HG02623 (cell line): ENCODE measurements around the gene AMDHD2.
"Not testable (repeated sequence)": the region's sequence is repeated elsewhere in the genome, so short reads cannot be mapped to it uniquely, and the experiment has no call there.

ENCODE experiments used
- ATAC-seq: cut with Tn5 transposase; IDR thresholded peaks from one replicate; pipeline ENCODE4 v1.9.1; 2021; ENCODE audit warnings: moderate library complexity; ENCODE audit not compliant: unreplicated experiment

The AMDHD2 gene, protein sequence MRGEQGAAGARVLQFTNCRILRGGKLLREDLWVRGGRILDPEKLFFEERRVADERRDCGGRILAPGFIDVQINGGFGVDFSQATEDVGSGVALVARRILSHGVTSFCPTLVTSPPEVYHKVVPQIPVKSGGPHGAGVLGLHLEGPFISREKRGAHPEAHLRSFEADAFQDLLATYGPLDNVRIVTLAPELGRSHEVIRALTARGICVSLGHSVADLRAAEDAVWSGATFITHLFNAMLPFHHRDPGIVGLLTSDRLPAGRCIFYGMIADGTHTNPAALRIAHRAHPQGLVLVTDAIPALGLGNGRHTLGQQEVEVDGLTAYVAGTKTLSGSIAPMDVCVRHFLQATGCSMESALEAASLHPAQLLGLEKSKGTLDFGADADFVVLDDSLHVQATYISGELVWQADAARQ

DNA sequence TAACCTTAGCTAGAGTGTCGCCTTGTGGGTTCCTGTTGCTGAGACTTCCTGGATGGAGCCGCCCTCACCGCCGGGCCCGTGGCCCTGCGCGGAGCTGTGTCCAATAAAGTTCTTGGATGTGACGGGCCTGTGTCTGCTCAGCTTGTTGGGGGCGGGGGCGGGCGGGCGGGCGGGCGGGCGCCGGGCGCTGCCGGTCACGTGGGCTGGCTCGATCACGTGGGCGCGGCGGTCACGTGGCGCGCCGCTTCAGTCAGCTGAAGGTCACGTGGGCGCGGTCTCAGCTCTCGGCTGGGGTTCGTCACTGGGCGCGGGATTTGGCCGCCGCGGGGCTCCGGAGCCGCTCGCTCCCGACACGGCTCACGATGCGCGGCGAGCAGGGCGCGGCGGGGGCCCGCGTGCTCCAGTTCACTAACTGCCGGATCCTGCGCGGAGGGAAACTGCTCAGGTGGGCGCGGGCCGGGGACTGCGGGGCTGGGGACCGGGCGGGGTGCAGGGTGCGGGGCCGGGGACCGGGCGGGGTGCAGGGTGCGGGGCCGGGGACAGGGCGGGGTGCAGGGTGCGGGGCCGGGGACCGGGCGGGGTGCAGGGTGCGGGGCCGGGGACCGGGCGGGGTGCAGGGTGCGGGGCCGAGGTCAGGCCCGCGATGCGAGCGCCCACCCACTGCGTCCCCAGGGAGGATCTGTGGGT, at the start of gene AMDHD2:
AMDHD2 (plus strand) TSS at position 275 of the 687 bp plus-strand sequence; CDS start at position 363, 88 bp downstream.
- ATAC-seq = peak; percentile 45

DNA sequence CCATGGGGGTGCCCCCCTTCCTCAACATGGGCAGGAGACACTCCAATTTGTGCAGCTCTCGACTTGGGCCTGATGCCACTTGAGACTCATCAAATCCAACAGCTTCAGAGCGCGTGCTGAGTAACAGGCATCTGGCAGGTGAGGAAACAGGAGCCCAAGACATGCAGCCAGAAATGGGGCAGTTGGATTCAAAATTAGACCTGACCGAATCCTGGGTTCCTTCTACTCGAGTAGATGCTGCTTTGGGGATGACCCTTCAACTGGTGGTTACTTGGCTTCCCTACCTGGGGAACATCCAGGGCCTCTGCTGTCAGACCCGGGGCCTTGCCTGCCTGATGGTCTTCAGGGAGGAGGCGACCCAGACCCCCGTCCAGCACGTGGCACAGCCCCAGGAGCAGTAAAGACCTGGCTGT, 49.6 kb upstream of the AMDHD2 start:
- no peak for ATAC-seq

DNA sequence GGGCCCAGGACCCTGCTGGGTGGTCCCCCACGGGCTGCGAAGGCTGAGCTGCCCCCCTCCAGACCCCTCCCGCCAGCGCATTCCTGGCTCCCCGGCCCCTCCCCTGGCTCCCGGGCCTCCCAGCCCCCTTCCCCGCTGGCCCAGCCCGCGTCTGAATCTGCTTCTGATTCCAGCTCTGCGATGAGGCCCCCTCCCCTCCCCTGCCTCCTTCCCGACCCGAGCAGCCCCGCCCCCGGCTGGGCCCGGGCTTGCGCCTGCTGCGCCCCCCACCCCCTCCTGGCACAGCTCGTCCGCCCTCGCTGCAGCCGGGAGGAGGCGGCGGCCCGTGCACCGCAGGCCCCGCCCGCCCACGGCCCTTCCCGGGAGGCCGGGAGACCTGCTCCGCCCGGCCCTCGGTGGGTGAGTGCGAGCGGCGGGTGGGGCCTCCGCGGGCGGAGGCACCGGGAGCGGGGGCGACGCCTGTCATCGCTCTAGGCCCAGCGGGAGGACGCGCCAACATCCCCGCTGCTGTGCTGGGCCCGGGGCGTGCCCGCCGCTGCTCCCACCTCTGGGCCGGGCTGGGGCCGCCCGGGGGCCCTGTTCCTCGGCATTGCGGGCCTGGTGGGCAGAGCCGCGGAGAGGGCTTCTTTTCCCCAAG, 49.0 kb upstream of the AMDHD2 start, which contains the start of gene NTN3:
NTN3 (plus strand) TSS at position 282 of the 637 bp plus-strand sequence. CDS start 405 bp downstream, outside the sequence.
- no peak for ATAC-seq

DNA sequence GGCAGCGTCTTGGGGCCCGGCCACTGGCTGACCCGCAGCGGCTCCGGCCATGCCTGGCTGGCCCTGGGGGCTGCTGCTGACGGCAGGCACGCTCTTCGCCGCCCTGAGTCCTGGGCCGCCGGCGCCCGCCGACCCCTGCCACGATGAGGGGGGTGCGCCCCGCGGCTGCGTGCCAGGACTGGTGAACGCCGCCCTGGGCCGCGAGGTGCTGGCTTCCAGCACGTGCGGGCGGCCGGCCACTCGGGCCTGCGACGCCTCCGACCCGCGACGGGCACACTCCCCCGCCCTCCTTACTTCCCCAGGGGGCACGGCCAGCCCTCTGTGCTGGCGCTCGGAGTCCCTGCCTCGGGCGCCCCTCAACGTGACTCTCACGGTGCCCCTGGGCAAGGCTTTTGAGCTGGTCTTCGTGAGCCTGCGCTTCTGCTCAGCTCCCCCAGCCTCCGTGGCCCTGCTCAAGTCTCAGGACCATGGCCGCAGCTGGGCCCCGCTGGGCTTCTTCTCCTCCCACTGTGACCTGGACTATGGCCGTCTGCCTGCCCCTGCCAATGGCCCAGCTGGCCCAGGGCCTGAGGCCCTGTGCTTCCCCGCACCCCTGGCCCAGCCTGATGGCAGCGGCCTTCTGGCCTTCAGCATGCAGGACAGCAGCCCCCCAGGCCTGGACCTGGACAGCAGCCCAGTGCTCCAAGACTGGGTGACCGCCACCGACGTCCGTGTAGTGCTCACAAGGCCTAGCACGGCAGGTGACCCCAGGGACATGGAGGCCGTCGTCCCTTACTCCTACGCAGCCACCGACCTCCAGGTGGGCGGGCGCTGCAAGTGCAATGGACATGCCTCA, 48.3 kb upstream of the AMDHD2 start:
- ATAC-seq = no peak

DNA sequence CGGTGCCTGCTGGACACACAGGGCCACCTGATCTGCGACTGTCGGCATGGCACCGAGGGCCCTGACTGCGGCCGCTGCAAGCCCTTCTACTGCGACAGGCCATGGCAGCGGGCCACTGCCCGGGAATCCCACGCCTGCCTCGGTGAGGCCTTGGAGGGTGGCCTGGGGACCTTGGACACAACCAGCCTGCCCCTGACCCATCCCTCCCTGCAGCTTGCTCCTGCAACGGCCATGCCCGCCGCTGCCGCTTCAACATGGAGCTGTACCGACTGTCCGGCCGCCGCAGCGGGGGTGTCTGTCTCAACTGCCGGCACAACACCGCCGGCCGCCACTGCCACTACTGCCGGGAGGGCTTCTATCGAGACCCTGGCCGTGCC, 47.7 kb upstream of the AMDHD2 start:
- ATAC-seq = no peak

DNA sequence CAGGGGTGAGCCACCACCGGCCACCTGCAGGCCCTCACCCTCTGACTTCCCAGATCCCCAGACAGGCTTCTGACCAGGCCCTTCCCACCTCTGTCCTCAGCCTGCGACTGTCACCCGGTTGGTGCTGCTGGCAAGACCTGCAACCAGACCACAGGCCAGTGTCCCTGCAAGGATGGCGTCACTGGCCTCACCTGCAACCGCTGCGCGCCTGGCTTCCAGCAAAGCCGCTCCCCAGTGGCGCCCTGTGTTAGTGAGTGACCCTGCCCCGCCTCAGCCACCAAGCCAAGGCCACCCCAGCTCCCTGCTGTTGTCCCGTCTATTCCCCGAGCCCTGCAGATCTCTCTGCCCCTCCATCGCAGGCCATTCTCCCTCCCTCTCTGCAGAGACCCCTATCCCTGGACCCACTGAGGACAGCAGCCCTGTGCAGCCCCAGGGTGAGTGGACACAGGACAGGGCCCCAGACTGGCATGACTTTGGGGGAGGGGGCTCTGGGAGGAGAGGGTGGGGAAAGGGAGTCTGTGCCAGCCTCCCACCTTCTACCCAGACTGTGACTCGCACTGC, 47.2 kb upstream of the AMDHD2 start:
- no peak for ATAC-seq

DNA sequence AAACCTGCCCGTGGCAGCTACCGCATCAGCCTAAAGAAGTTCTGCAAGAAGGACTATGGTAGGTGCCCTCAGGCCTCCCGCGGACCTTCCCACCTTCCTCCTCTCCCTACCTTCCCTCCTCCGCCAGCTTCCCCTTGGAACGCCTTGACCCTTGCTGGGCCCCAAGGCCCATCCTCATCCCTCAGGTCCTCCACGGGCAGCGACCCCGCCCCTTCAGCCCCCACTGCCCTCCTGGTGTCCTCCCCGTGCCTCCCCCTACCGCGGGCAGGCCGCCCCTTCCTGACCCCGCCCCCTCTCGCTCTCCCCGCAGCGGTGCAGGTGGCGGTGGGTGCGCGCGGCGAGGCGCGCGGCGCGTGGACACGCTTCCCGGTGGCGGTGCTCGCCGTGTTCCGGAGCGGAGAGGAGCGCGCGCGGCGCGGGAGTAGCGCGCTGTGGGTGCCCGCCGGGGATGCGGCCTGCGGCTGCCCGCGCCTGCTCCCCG, 46.7 kb upstream of the AMDHD2 start:
- no peak for ATAC-seq

DNA sequence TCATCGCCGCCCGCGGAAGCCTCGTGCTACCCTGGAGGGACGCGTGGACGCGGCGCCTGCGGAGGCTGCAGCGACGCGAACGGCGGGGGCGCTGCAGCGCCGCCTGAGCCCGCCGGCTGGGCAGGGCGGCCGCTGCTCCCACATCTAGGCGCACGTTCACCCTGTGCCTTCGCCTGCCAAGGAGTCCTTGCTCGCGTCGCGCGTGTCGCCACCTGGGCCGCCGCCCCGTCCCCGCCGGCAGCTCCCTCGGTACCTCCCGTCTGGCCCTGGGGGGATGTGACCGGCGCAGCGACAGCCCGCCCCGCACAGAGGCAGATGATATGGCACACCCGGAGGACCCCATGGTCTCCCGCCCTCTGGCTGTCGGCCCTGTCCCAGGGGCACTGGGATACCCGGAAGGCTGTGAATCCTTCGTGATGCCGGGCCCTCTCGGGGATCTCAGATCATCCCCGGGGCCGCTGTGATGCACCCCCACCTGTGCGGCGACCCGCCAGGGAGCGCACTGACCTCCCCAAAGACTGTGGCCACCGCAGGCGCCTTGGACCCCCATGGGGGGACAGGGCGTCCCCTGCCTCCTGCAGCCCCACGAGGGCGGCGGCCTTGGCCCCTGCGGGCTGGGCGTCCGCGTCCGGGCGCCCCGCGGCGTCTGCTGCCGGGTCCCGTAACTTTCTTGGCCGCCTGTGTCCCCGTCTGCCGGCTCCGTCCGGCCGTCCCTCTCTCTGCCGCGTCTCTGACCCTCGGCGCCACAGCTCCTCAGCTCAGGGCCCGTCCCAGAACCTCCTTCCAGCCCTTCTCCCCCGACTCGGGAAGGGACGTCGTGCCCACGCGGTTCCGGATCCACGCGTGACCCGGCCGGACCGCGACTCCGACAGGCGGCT, 45.9 kb upstream of the AMDHD2 start:
- no peak for ATAC-seq

DNA sequence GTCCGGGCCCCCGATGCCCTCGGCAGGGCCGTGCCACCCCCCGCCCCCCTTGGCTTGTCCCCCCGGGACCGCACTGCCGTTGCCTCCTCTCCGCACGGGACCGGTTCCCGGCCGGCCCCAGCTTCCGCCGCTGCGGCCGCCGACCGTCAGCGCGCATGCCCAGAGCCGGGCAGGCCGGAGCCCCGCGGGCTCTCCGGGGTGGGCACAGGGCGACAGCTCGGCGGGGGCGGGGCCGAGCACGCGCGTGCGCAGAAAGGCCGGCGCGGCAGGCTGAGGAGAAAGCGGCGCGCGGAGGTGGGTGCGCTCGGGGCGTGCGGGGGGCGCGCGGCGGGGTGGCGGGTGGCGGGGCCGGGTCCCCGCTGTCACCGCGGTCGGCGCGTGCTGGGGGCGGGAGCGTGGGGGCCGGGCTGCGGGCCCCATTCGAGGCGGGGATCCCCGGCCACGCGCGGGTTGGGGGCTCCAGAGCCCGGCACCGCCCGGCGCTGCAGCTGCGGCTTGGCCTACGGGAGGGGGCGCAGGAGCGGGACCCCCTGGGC, 45.2 kb upstream of the AMDHD2 start, which contains the start of gene TBC1D24:
TBC1D24 (plus strand) TSS at position 251 of the 536 bp plus-strand sequence. CDS start 21,022 bp downstream, outside the sequence.
- peak; percentile 48 for ATAC-seq

DNA sequence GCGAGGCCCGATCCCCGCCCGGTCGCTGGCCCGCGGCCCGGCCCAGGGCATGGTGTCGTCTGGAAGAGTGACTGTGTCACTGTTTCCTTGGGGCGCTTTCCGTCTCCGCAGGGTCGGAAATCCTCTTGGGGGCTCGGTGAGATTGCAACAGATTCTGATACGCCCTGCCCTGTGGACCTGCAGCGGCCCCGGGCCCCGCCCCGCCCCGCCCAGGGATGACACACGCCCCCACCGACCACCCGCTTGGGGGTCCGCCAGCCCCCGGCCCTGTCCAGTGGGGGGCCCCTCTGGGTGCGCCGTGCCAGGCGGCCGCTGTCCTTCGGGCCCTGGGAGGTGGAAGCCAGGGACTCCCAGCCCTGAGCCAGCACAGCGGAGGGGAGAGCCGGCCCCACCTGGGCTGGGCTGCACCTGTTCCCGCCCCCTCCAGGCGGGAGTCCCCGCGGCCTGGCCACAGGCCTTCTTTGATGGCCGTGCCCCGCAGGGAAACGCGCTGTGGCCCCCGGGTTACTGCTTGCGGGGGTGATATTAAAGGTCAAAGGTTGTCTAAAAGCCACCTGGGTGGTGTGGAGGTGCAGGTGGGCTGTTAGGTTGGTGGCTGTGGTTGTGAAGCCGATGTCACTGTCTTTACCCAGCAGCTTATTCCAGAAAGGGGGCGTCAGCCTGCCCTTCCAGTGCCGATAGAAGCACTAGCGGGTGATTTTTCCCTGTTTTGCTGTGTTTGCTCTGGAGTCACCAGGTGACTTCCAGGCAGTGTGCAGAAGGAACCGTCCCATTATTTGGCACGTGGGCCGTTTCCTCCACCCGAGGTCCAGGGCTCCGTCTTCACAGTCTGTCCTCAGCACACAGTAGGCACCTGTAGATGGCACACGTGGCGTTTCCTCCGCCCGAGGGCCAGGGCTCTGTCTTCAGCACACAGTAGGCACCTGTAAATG, 44.5 kb upstream of the AMDHD2 start:
- no peak for ATAC-seq

DNA sequence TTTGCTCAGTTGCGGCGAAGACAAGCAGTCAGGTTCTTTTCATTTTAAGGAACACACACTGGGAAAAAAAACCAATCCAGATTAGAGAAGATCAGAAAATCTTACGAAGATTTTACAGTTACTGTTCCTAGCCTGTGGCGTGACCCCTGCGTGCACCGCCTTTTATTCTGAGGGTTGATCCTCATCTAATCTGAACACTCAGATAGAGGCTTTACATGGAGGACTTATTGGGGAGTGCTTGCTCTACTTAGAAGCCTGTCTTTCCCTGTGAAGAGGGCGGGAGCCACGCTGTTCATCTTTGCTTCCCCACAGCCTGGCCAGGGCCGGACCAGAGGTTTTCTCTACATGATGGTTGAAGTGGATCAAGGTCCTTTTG, 43.8 kb upstream of the AMDHD2 start:
- no peak for ATAC-seq

DNA sequence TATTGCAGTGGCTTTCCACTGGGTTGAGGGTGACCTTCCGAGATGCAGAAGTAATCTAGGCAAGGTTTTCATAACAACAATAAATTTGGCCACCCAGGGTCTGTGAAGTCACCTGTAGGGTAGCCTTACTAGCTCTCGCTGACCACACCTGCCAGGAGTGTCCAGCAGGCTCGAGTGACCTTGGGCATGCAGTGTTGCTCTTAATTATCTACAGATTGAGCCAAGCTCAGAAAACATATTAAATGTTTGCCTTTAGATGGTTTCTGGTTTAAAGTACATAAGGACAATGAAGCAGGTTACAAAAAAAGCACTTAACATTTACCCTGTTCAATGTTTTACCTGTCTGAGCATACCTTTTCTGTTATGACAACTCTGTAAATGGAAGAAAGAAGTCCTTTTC, 43.4 kb upstream of the AMDHD2 start:
- ATAC-seq = no peak

DNA sequence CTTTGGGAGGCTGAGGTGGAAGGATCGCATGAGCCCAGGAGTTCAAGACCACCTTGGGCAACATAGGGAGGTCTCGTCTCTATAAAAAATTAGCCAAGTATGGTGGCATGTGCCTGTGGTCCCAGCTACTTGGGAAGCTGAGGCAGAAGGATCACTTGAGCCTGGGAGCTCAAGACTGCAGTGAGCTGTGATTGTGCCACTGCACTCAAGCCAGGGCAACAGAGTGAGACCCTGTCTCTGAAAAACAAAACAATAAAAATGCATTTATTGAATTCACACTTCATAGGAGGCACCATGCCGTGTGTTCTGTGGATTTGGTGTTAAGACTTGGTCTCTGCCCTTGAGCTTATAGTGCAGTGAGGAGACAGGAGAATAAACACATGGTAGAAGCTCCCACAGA, 42.8 kb upstream of the AMDHD2 start:
- ATAC-seq = no peak

DNA sequence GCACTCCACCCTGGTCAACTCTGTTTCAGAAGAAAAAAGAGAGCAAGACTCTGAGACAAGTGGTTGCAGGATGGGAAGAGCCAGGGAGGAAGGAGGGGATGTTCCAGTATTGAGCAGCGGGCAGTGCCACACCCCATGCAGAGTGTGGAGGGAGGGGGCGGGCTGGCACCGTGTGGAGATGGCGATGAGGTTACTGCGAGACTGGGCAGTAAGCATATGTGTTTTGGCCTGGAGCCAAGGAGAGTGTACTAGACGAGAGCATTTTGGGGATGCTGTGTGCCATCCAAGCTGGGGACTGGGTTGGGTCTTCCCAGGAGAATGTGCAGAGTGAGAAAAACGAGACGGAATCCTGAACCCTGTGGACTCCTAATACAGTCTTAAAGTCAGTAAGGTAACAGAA, 41.9 kb upstream of the AMDHD2 start:
- no peak for ATAC-seq

DNA sequence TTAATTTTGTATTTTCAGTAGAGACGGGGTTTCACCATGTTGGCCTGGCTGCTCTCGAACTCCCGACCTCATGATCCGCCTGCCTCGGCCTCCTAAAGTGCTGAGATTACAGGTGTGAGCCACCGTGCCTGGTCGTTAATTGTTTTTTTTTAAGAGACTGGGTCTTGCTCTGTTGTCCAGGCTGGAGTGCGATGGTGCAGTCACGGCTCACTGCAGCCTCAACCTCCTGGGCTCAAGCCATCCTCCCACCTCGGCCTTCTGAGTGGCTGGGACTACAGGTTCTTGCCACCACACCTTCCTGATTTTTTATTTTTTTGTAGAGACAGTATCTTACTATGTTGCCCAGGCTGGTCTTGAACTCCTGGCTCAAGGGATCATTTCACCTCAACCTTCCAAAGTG, 40.2 kb upstream of the AMDHD2 start:
- not testable (repeated sequence) for ATAC-seq

DNA sequence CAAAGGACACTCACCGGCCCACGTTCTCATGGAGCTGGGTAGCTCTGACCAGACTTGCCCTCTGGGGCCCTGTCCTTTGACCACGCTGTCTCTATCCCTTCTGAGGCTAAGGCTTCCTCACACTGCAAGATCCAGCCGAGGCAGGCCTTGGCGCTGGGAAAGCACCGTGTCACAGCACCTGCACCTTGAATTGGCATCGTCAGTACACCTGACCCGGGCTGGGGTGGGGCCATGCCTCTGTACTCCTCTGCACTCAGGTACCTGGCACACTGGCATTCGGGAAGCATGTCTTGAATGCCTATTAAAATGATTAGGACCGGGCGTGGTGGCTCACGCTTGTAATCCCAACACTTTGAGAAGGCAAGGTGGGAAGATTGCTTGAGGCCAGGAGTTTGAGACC, 39.2 kb upstream of the AMDHD2 start:
- ATAC-seq = no peak

DNA sequence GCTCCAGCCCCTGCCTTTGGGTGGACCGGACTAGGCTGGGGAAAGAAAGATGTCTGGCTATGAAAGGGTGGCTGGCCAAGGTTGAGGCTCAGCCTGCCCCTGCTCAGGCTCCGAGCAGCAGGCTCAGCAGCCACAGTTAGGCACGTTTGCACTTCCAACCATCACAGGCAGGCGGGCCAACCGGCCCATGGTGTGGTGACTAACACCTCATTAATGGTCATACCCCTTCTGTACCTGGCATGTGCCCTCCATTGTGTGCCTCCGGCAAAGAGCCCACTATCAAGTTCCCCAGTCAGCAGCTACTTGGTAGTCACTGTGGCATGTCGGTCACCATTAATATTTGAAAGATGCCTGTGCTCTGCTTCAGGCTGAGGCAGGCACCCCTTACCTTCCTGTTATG, 38.5 kb upstream of the AMDHD2 start:
- ATAC-seq = no peak

DNA sequence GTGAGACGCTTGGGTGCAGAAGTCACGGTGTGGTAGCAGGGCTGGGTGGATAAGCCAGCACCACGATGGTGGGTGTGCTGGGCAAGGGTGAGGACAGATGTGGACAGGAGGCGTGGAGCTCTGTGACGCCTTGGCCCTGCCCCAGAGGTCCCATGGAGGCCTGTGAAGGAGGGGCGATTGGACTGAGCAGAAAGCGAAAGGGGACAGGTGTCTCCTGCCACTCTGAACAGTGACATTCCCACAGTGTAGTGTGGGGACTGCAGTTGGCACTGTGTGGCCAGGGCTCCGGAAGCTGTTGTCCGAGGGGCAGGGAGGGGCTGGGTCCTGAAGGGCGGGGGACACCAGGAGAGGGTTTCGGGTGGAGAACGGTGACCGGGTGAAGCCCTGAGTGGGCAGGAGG, 37.9 kb upstream of the AMDHD2 start:
- ATAC-seq = no peak
